G401 (cell line): ENCODE measurements around the gene CDC42EP1. TPM values are rescaled to one million over a fixed set of nuclear protein-coding genes. Genes with fewer than 3 reads are reported as not detected.
"Not testable (repeated sequence)": the region's sequence is repeated elsewhere in the genome, so short reads cannot be mapped to it uniquely, and the experiment has no call there.

Source experiments
- DNase-seq: peaks from one replicate; pipeline ENCODE4 v3.0.0-alpha.2; 2015; ENCODE audit warnings: low spot score
- in situ Hi-C: cut with HindIII; loops from 2 replicates; pipeline ENCODE4 v1.10.0; 2016; ENCODE audit warnings: low sequenced_read_pairs, mixed read lengths
- total RNA-seq: library from RNA; depleted of rRNA; stranded (reverse); fragments of >200 nt; shearing (Covaris generic); gene quantifications from 2 replicates; pipeline ENCODE4 v1.2.3, GENCODE V29; 2014; rRNA removed

CDC42EP1 gene
- total RNA-seq, 1 experiment from 2014 or later, result 32.6 TPM

- in situ Hi-C loops, result no loop called here
- DNase-seq, result no peak
Observed at GRCh38 chr22:37604875-37605274, 44.6 kb downstream of the CDC42EP1 start.

GRCh38 chr22:37607010-37607934 lies 47.0 kb downstream of the CDC42EP1 start:
- DNase-seq, result peak; percentile 93
- in situ Hi-C loops, result no loop called here

- no peak for DNase-seq
- in situ Hi-C loops, result no loop called here
Observed at GRCh38 chr22:37607935-37608476, 47.7 kb downstream of the CDC42EP1 start.

- DNase-seq, result peak; percentile 98
- in situ Hi-C loops, result no loop called here
Observed at GRCh38 chr22:37608477-37609239, 48.4 kb downstream of the CDC42EP1 start, which contains the start of gene GGA1. Gene GGA1, plus strand, starts transcription at chr22:37608834. Its CDS starts 27 bp downstream, at chr22:37608861.

GRCh38 chr22:37609240-37610152 lies 49.2 kb downstream of the CDC42EP1 start:
- in situ Hi-C loops, result no loop called here
- no peak for DNase-seq

GRCh38 chr22:37610153-37610475 lies 49.8 kb downstream of the CDC42EP1 start:
- DNase-seq, in situ Hi-C loops: not testable (repeated sequence)

- no peak for DNase-seq
- in situ Hi-C loops, result no loop called here
Observed at GRCh38 chr22:37610480-37611129, 50.3 kb downstream of the CDC42EP1 start.

GRCh38 chr22:37611207-37611606 lies 50.9 kb downstream of the CDC42EP1 start:
- no peak for DNase-seq
- in situ Hi-C loops, result no loop called here

GRCh38 chr22:37616201-37617083 lies 56.2 kb downstream of the CDC42EP1 start:
- in situ Hi-C loops, result no loop called here
- DNase-seq, result no peak

- in situ Hi-C loops, result no loop called here
- DNase-seq, result no peak
Observed at GRCh38 chr22:37617431-37617830, 57.2 kb downstream of the CDC42EP1 start.

- no peak for DNase-seq
- in situ Hi-C loops, result no loop called here
Observed at GRCh38 chr22:37618072-37618656, 57.9 kb downstream of the CDC42EP1 start.

GRCh38 chr22:37618674-37619073 lies 58.4 kb downstream of the CDC42EP1 start:
- DNase-seq, result peak; percentile 90
- in situ Hi-C loops, result no loop called here

Other genes starting within 250 kb of the CDC42EP1 start
- gene ELFN2, start 133.0 kb upstream of the CDC42EP1 start, total RNA-seq, result under 0.01 TPM in 1 of 2 replicates, not detected in the other
- 3.3 and 10.6 TPM in 2 replicates for gene MFNG, start 74.1 kb upstream of the CDC42EP1 start, total RNA-seq
- 18.3 and 26.0 TPM in 2 replicates for gene CARD10, start 41.1 kb upstream of the CDC42EP1 start, total RNA-seq
- gene LGALS2, start 19.6 kb downstream of the CDC42EP1 start, total RNA-seq, result not detected in 2 replicates
- gene GGA1, start 48.4 kb downstream of the CDC42EP1 start, total RNA-seq, result 42.0 and 42.5 TPM in 2 replicates
- 13.2 and 21.9 TPM in 2 replicates for gene SH3BP1, start 79.2 kb downstream of the CDC42EP1 start, total RNA-seq
- 49.0 and 62.3 TPM in 2 replicates for gene PDXP, start 98.2 kb downstream of the CDC42EP1 start, total RNA-seq
- gene LGALS1, start 115.2 kb downstream of the CDC42EP1 start, total RNA-seq, result 435 and 601 TPM in 2 replicates
- gene NOL12, start 125.9 kb downstream of the CDC42EP1 start, total RNA-seq, result 30.2 and 44.8 TPM in 2 replicates
- gene TRIOBP, start 136.6 kb downstream of the CDC42EP1 start, total RNA-seq, result 80.9 and 98.8 TPM in 2 replicates
- 35.6 and 44.6 TPM in 2 replicates for gene GCAT, start 247.5 kb downstream of the CDC42EP1 start, total RNA-seq